GM12864 (cell line): ENCODE results near the gene PIGQ.
A peak's percentile ranks its signal among the peaks of the same experiment; 100 is the strongest.

Experiments used
- DNase-seq: peaks from one replicate; pipeline ENCODE4 v3.0.0-alpha.2; 2011; ENCODE audit warnings: low read depth
- H3K4me3 ChIP-seq: 2 replicates; pipeline ENCODE4 v1.5.1; 2011; ENCODE audit warnings: mild to moderate bottlenecking, low read depth, low read length, control low read depth
- TF ChIP-seq, protein P1 (sequence below): IDR thresholded peaks from 2 replicates; pipeline ENCODE4 v1.5.1; 2011; ENCODE audit warnings: low read depth, mild to moderate bottlenecking, moderate library complexity, low read length, control low read depth, inconsistent platforms; ENCODE audit errors: missing control alignments

PIGQ gene

DNA sequence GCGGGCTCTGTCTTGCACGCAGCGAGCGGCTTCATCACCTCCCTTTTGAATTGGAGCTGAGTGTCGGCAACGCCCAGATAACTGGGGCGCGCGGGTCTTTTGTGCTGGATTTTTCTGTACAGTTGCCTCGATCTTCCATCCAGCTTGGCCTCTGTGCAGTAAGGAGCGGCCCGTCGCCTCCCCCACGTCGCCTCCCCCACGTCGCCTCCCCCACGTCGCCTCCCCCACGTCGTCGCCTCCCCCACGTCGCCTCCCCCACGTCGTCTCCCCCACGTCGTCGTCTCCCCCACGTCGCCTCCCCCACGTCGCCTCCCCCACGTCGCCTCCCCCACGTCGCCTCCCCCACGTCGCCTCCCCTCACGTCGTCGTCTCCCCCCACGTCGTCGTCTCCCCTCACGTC, 25.3 kb upstream of the PIGQ start:
- DNase-seq = no peak
- H3K4me3 ChIP-seq = no peak overlapping the region
- TF ChIP-seq, protein P1, sequence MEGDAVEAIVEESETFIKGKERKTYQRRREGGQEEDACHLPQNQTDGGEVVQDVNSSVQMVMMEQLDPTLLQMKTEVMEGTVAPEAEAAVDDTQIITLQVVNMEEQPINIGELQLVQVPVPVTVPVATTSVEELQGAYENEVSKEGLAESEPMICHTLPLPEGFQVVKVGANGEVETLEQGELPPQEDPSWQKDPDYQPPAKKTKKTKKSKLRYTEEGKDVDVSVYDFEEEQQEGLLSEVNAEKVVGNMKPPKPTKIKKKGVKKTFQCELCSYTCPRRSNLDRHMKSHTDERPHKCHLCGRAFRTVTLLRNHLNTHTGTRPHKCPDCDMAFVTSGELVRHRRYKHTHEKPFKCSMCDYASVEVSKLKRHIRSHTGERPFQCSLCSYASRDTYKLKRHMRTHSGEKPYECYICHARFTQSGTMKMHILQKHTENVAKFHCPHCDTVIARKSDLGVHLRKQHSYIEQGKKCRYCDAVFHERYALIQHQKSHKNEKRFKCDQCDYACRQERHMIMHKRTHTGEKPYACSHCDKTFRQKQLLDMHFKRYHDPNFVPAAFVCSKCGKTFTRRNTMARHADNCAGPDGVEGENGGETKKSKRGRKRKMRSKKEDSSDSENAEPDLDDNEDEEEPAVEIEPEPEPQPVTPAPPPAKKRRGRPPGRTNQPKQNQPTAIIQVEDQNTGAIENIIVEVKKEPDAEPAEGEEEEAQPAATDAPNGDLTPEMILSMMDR = no peak

DNA sequence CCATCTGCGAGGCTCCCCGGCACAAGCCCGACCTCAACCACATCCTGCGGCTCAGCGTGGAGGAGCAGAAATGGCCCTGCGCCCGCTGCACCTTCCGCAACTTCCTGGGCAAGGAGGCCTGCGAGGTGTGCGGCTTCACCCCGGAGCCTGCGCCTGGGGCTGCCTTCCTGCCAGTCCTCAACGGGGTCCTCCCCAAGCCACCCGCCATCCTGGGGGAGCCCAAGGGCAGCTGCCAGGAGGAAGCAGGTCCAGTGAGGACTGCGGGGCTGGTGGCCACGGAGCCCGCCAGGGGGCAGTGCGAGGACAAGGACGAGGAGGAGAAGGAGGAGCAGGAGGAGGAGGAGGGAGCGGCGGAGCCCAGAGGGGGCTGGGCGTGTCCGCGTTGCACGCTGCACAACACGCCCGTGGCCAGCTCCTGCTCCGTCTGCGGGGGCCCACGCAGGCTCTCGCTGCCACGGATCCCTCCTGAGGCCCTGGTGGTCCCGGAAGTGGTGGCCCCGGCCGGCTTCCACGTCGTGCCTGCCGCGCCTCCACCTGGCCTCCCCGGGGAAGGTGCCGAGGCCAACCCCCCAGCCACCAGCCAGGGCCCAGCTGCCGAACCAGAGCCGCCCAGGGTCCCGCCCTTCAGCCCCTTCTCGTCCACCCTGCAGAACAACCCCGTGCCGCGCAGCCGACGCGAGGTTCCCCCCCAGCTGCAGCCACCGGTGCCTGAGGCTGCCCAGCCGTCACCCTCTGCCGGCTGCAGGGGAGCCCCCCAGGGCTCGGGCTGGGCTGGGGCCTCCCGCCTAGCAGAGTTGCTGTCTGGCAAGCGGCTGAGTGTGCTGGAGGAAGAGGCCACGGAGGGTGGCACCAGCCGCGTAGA, 22.6 kb upstream of the PIGQ start:
- TF ChIP-seq, protein P1 = no peak
- no peak overlapping the region for H3K4me3 ChIP-seq
- DNase-seq = no peak

DNA sequence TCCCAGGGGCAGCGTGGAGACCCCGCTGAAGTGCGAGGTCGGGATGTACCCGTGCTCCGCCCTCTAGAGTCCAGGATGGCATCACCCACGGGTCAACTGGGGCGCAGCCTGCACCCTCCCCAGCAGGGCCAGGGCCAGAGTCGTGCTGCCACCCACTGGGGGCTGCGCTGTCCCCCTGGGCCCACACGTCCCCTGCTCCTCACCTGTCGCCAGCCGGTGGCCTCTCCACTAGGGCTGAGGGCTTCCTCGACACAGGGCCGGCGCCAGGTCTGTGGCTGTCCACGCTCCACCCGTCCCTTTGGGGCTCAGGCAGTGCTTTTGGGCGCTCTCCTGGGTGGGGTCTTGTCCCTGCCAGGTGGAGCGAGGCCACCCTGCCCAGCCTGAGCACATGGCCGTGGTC, 21.2 kb upstream of the PIGQ start:
- TF ChIP-seq, protein P1 = no peak
- DNase-seq = no peak
- H3K4me3 ChIP-seq = no peak overlapping the region

DNA sequence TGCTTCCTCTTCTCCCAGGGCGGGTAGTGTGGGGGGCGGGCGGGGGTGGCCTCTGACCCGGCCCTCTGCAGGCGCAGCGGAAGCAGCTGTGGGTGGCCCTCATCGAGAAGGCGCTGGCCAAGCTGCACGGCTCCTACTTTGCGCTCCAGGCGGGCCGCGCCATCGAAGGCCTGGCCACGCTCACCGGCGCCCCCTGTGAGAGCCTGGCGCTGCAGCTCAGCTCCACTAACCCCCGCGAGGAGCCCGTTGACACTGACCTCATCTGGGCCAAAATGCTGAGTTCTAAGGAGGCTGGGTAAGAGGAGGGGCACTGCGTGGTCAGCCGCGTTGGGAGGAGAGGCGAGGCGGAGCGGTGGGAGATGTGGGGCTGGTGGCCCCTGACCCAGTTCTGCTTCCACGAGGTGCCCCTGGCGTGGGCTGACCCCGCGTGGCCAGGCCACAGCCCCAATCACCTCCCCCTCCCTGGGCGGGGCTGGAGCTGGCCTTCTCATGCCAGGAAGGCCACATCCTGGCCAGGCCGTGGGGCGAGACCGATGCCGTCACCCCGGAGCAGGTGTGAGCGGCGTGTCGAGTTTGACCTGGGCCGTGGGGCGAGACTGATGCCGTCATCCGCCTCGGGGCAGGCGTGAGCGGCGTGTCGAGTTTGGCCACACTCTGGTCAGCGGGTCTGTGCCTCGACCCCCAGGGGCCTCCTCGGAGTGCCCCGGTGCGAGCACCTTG, 20.1 kb upstream of the PIGQ start:
- no peak for DNase-seq
- TF ChIP-seq, protein P1 = peak; percentile 11
- H3K4me3 ChIP-seq = no peak overlapping the region

DNA sequence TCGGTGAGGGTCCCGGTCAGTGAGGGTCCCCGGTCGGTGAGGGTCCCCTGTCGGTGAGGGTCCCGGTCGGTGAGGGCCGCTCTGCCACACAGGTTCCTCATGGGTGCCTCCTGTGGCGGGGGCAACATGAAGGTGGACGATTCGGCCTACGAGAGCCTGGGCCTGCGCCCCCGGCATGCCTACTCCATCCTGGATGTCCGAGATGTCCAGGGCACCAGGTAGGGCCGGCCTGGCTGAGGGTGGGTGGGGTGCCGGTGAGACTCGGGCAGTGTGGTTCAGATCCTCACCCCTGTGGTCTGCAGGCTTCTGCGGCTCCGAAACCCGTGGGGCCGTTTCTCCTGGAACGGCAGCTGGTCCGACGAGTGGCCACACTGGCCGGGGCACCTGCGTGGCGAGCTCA, 18.6 kb upstream of the PIGQ start:
- DNase-seq = no peak
- TF ChIP-seq, protein P1 = no peak
- no peak overlapping the region for H3K4me3 ChIP-seq

DNA sequence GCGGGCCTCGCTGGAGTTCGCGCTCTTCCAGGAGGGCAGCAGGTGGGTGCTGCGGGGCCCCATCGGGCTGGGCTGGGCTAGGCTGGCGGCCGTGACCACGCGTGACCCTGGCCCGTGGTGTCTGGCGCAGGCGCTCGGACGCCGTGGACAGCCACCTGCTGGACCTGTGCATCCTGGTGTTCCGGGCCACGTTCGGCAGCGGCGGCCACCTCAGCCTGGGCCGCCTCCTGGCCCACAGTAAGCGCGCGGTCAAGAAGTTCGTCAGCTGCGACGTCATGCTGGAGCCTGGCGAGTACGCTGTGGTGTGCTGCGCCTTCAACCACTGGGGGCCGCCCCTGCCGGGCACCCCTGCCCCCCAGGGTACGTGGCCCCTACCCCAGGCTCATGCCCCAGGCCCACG, 17.6 kb upstream of the PIGQ start:
- no peak for DNase-seq
- H3K4me3 ChIP-seq = no peak overlapping the region
- TF ChIP-seq, protein P1 = no peak
